Neural cell (in vitro differentiated cells): ENCODE measurements around the gene NTF4. TPM values are rescaled to one million over a fixed set of nuclear protein-coding genes. Genes with fewer than 3 reads are reported as not detected.

ENCODE experiments used
- H2AFZ ChIP-seq: fragments of 200-600, 300-800 bp; sonication (generic), shearing (Covaris generic); 2 replicates; pipeline ENCODE4 v1.6.0; 2014; ENCODE audit warnings: low read depth, mild to moderate bottlenecking, antibody characterized with exemption, low read length, moderate library complexity
- H3F3A ChIP-seq: fragments of 200-600 bp; shearing (Covaris generic); 2 replicates; pipeline ENCODE4 v1.6.1; 2016; ENCODE audit warnings: mild to moderate bottlenecking, moderate library complexity, mixed read lengths, antibody characterized with exemption, low read length; ENCODE audit not compliant: insufficient read depth, poor library complexity, severe bottlenecking
- H3K27ac ChIP-seq: fragments of 200-600, 300-800 bp; sonication (generic), shearing (Covaris generic); 2 replicates; pipeline ENCODE4 v1.5.1; 2014; ENCODE audit warnings: mild to moderate bottlenecking, low read length, moderate library complexity
- H3K27me3 ChIP-seq: fragments of 300-800, 200-600 bp; sonication (generic), shearing (Covaris generic); 2 replicates; pipeline ENCODE4 v1.6.0; 2014; ENCODE audit warnings: mild to moderate bottlenecking, low read depth, low read length, moderate library complexity; ENCODE audit not compliant: insufficient read depth
- H3K36me3 ChIP-seq: fragments of 300-800, 200-600 bp; sonication (generic), shearing (Covaris generic); 2 replicates; pipeline ENCODE4 v1.5.1; 2014; ENCODE audit warnings: mild to moderate bottlenecking, antibody characterized with exemption, low read length, moderate library complexity; ENCODE audit not compliant: insufficient read depth
- H3K4me2 ChIP-seq: fragments of 300-800, 200-600 bp; sonication (generic), shearing (Covaris generic); 2 replicates; pipeline ENCODE4 v1.6.0; 2014; ENCODE audit warnings: mild to moderate bottlenecking, low read length
- H3K4me3 ChIP-seq: fragments of 300-800, 200-600 bp; sonication (generic), shearing (Covaris generic); 2 replicates; pipeline ENCODE4 v1.5.1; 2014; ENCODE audit warnings: mild to moderate bottlenecking, low read length, moderate library complexity
- H3K79me2 ChIP-seq: fragments of 200-600 bp; shearing (Covaris generic); replicated peaks from 2 replicates; pipeline ENCODE4 v1.6.0; 2014; ENCODE audit warnings: mild to moderate bottlenecking, low read length, moderate library complexity; ENCODE audit not compliant: insufficient read depth
- H3K9ac ChIP-seq: fragments of 300-800, 200-600 bp; sonication (generic), shearing (Covaris generic); 2 replicates; pipeline ENCODE4 v1.6.1; 2016; ENCODE audit warnings: mild to moderate bottlenecking, low read length, mixed read lengths
- H3K9me2 ChIP-seq: fragments of 200-600 bp; shearing (Covaris generic); 2 replicates; pipeline ENCODE4 v1.6.1; 2016; ENCODE audit warnings: mild to moderate bottlenecking, low read length, mixed read lengths; ENCODE audit not compliant: insufficient read depth
- H3K9me3 ChIP-seq: fragments of 200-600, 300-800 bp; sonication (generic), shearing (Covaris generic); 2 replicates; pipeline ENCODE4 v1.6.1; 2016; ENCODE audit warnings: mild to moderate bottlenecking, mixed run types, low read length, moderate library complexity, mixed read lengths
- H4K20me1 ChIP-seq: fragments of 200-600 bp; shearing (Covaris generic); 2 replicates; pipeline ENCODE4 v1.6.1; 2016; ENCODE audit warnings: mild to moderate bottlenecking, mixed run types; ENCODE audit not compliant: insufficient read depth
- CTCF ChIP-seq: fragments of 450-650 bp; IDR thresholded peaks from 2 replicates; pipeline ENCODE4 v1.5.1; 2014; ENCODE audit warnings: antibody characterized with exemption, mild to moderate bottlenecking, moderate library complexity; ENCODE audit not compliant: poor library complexity, severe bottlenecking
- EP300 ChIP-seq: fragments of 450-650 bp; conservative IDR thresholded peaks from 2 replicates; pipeline ENCODE4 v1.6.1; 2014; ENCODE audit warnings: antibody characterized with exemption, mild to moderate bottlenecking, moderate library complexity; ENCODE audit not compliant: poor library complexity, severe bottlenecking
- EZH2 ChIP-seq: fragments of 200-600, 300-800 bp; shearing (Covaris generic), sonication (generic); IDR thresholded peaks from 2 replicates; pipeline ENCODE4 v1.6.1; 2014; ENCODE audit warnings: antibody characterized with exemption, low read length, borderline replicate concordance, mild to moderate bottlenecking; ENCODE audit not compliant: insufficient read depth, poor library complexity, severe bottlenecking
- MXI1 ChIP-seq: fragments of 450-650 bp; conservative IDR thresholded peaks from 2 replicates; pipeline ENCODE4 v1.6.1; 2014; ENCODE audit warnings: antibody characterized with exemption, mild to moderate bottlenecking; ENCODE audit not compliant: poor library complexity, severe bottlenecking
- POLR2AphosphoS5 ChIP-seq: IDR thresholded peaks from 2 replicates; pipeline ENCODE4 v1.6.1; 2012
- RAD21 ChIP-seq: fragments of 450-650 bp; conservative IDR thresholded peaks from 2 replicates; pipeline ENCODE4 v1.6.1; 2014; ENCODE audit warnings: antibody characterized with exemption, mild to moderate bottlenecking, moderate library complexity
- REST ChIP-seq: IDR thresholded peaks from 2 replicates; pipeline ENCODE4 v1.6.1; 2012; ENCODE audit warnings: borderline replicate concordance
- SMC3 ChIP-seq: fragments of 450-650 bp; conservative IDR thresholded peaks from 2 replicates; pipeline ENCODE4 v1.6.1; 2014; ENCODE audit warnings: antibody characterized with exemption, mild to moderate bottlenecking, moderate library complexity; ENCODE audit not compliant: poor library complexity
- TAF1 ChIP-seq: IDR thresholded peaks from 2 replicates; pipeline ENCODE4 v1.6.1; 2012; ENCODE audit warnings: low read depth
- polyA plus RNA-seq: library from polyadenylated mRNA; depleted of rRNA; stranded (reverse); fragments of >200 nt; gene quantifications from 2 replicates; pipeline ENCODE4 v1.2.3, GENCODE V29; 2014

Gene NTF4
- polyA plus RNA-seq, 1 donor from 2014 or later = not detected

- peaks cover 3% of the 10 kb centered on the region for H4K20me1 ChIP-seq
- no peaks in the 10 kb centered on the region for H3K27me3 ChIP-seq
- no peak overlapping the region for H3K27ac ChIP-seq
- H3K4me3 ChIP-seq = no peak overlapping the region
- no peaks in the 10 kb centered on the region for H3F3A ChIP-seq
- no peaks in the 10 kb centered on the region for H3K9me3 ChIP-seq
- H3K9me2 ChIP-seq = no peaks in the 10 kb centered on the region
- H3K9ac ChIP-seq = no peak overlapping the region
- TF ChIP-seq POLR2AphosphoS5 (no peak), TAF1 (no peak), RAD21 (no peak), EP300 (no peak), SMC3 (no peak), MXI1 (no peak), CTCF (no peak), REST (no peak), EZH2 (no peak)
- H2AFZ ChIP-seq = no peak overlapping the region
- H3K4me2 ChIP-seq = no peak overlapping the region
- H3K79me2 ChIP-seq = no peaks in the 10 kb centered on the region
- no peaks in the 10 kb centered on the region for H3K36me3 ChIP-seq
These were observed 45.1 kb upstream of the NTF4 start for GRCh38 chr19:49109569-49110233.

GRCh38 chr19:49109051-49109450 lies 44.4 kb upstream of the NTF4 start:
- Histone ChIP-seq H3K9me2 (no peaks in the 10 kb centered on the region), H3K4me3 (no peak overlapping the region), H3F3A (no peaks in the 10 kb centered on the region), H3K36me3 (no peaks in the 10 kb centered on the region), H3K4me2 (no peak overlapping the region), H3K9me3 (no peaks in the 10 kb centered on the region), H2AFZ (no peak overlapping the region), H3K27me3 (no peaks in the 10 kb centered on the region), H3K79me2 (no peaks in the 10 kb centered on the region), H3K27ac (no peak overlapping the region), H4K20me1 (peaks cover 3% of the 10 kb centered on the region), H3K9ac (no peak overlapping the region)
- TF ChIP-seq EP300 = no peak
- no peak for TF ChIP-seq MXI1
- TF ChIP-seq REST = no peak
- TF ChIP-seq POLR2AphosphoS5 = no peak
- no peak for TF ChIP-seq SMC3
- TF ChIP-seq TAF1 = no peak
- no peak for TF ChIP-seq CTCF
